H1 (cell line): Measurements from ENCODE around the gene RBCK1. TPM values are rescaled to one million over a fixed set of nuclear protein-coding genes. Genes with fewer than 3 reads are reported as not detected.

Experiments
- CTCF ChIA-PET: fragments of 300-600 bp; sonication (Branson Sonifier 250); formaldehyde crosslinking; loops from one replicate; lab custom pipeline; 2021; ENCODE audit not compliant: partially characterized antibody; lab: Charles Lee
- POLR2A ChIA-PET: fragments of 300-600 bp; sonication (Branson Sonifier 250); formaldehyde crosslinking; loops from one replicate; lab custom pipeline; 2021; ENCODE audit warnings: inconsistent platforms; ENCODE audit not compliant: partially characterized antibody; lab: Charles Lee
- DNase-seq, 2 experiments: peaks; one replicate each; pipeline versions ENCODE4 v3.0.0 to v3.0.0-alpha.2; 2010 to 2022; ENCODE audit warnings: low spot score in 2 of 2, low read depth in 1 of 2, mixed read lengths in 1 of 2
- FAIRE-seq: peaks from 2 replicates; lab custom pipeline; 2011; peaks lifted over from hg19 to GRCh38; lab: Jason Lieb, UNC
- H2AFZ ChIP-seq: 2 replicates; pipeline ENCODE4 v1.8.1; 2012; ENCODE audit warnings: low read length, inconsistent platforms
- H2AK5ac ChIP-seq: 2 replicates; pipeline ENCODE4 v1.6.1; 2013; ENCODE audit warnings: low read depth, low read length
- H2BK120ac ChIP-seq: replicated peaks from 2 replicates; pipeline ENCODE3; 2013; ENCODE audit warnings: low read depth, low read length, inconsistent platforms
- H2BK12ac ChIP-seq: 2 replicates; pipeline ENCODE4 v1.6.1; 2013; ENCODE audit warnings: low read depth, low read length
- H2BK15ac ChIP-seq: 2 replicates; pipeline ENCODE4 v1.6.1; 2013; ENCODE audit warnings: low read length
- H2BK20ac ChIP-seq: 2 replicates; pipeline ENCODE4 v1.6.1; 2013; ENCODE audit warnings: low read length
- H2BK5ac ChIP-seq: 2 replicates; pipeline ENCODE4 v1.6.1; 2013; ENCODE audit warnings: low read depth, low read length
- H3K14ac ChIP-seq: 2 replicates; pipeline ENCODE4 v1.6.1; 2013; ENCODE audit warnings: inconsistent platforms; ENCODE audit not compliant: insufficient read length
- H3K18ac ChIP-seq: 2 replicates; pipeline ENCODE4 v1.6.1; 2013; ENCODE audit warnings: low read length; ENCODE audit errors: extremely low read depth
- H3K23ac ChIP-seq: 2 replicates; pipeline ENCODE4 v1.6.1; 2013; ENCODE audit warnings: inconsistent platforms; ENCODE audit not compliant: insufficient read length
- H3K23me2 ChIP-seq: 2 replicates; pipeline ENCODE4 v1.6.1; 2013; ENCODE audit warnings: low read depth, low read length
- H3K27ac ChIP-seq: 2 replicates; pipeline ENCODE4 v1.6.1; 2011; ENCODE audit warnings: low read depth, low read length, inconsistent platforms
- H3K27me3 ChIP-seq, 4 experiments: replicated peaks in 1 of 4; 1 replicate in 1 of 4; 2 replicates in 3 of 4; pipeline versions ENCODE4 v1.6.1 to v1.8.1; 2011 to 2013; ENCODE audit warnings: low read length in 3 of 4, mild to moderate bottlenecking in 3 of 4, inconsistent platforms in 2 of 4, mixed read lengths in 2 of 4, moderate library complexity in 1 of 4; ENCODE audit not compliant: control insufficient read depth in 3 of 4, insufficient read depth in 3 of 4; ENCODE audit errors: extremely low read depth in 1 of 4
- H3K36me3 ChIP-seq, 4 experiments: 2 replicates each; pipeline versions ENCODE4 v1.6.1 to v1.8.1; 2011 to 2013; ENCODE audit warnings: mild to moderate bottlenecking in 4 of 4, low read length in 3 of 4, moderate library complexity in 2 of 4, control low read depth in 1 of 4, inconsistent platforms in 1 of 4; ENCODE audit not compliant: insufficient read depth in 4 of 4, control insufficient read depth in 2 of 4
- H3K4ac ChIP-seq: replicated peaks from 2 replicates; pipeline ENCODE3; 2013; ENCODE audit warnings: low read length, low read depth, mixed read lengths, inconsistent platforms; ENCODE audit not compliant: insufficient read length
- H3K4me1 ChIP-seq, 4 experiments: replicated peaks in 1 of 4; 1 replicate in 1 of 4; 2 replicates in 3 of 4; pipeline versions ENCODE4 v1.6.1 to v1.8.1; 2011 to 2013; ENCODE audit warnings: low read length in 3 of 4, inconsistent platforms in 2 of 4, mixed read lengths in 1 of 4; ENCODE audit not compliant: insufficient read depth in 4 of 4, control insufficient read depth in 3 of 4
- H3K4me2 ChIP-seq, 2 experiments: 2 replicates each; pipeline versions ENCODE4 v1.6.1 to v1.8.1; 2011 to 2013; ENCODE audit warnings: low read depth in 2 of 2, low read length in 2 of 2, control low read depth in 1 of 2, inconsistent platforms in 1 of 2, mild to moderate bottlenecking in 1 of 2; ENCODE audit not compliant: insufficient read depth in 1 of 2
- H3K4me3 ChIP-seq, 4 experiments: fragments of 200-600, 300-600 bp in 1 of 4; sonication (generic), shearing (Covaris generic), sonication (Bioruptor Twin) in 1 of 4; 2 replicates each; pipeline versions ENCODE4 v1.5.1 to v1.8.1; 2011 to 2016; ENCODE audit warnings: low read length in 4 of 4, low read depth in 3 of 4, control low read depth in 2 of 4, inconsistent platforms in 2 of 4, mild to moderate bottlenecking in 2 of 4, mixed read lengths in 1 of 4, moderate library complexity in 1 of 4; ENCODE audit not compliant: insufficient read depth in 2 of 4; ENCODE audit errors: extremely low read depth in 1 of 4
- H3K56ac ChIP-seq: replicated peaks from 2 replicates; pipeline ENCODE3; 2013; ENCODE audit warnings: low read depth, mild to moderate bottlenecking, mixed read lengths, low read length, inconsistent platforms; ENCODE audit not compliant: insufficient read length
- H3K79me1 ChIP-seq: 2 replicates; pipeline ENCODE4 v1.6.1; 2013; ENCODE audit warnings: low read depth, low read length, control low read depth
- H3K79me2 ChIP-seq, 2 experiments: 2 replicates each; pipeline versions ENCODE4 v1.6.1 to v1.8.1; 2012 to 2013; ENCODE audit warnings: low read length in 2 of 2, mild to moderate bottlenecking in 2 of 2, inconsistent platforms in 1 of 2; ENCODE audit not compliant: insufficient read depth in 2 of 2, control insufficient read depth in 1 of 2
- H3K9ac ChIP-seq, 4 experiments: replicated peaks in 1 of 4; 1 replicate in 1 of 4; 2 replicates in 3 of 4; pipeline versions ENCODE4 v1.6.1 to v1.8.1; 2011 to 2013; ENCODE audit warnings: low read depth in 3 of 4, low read length in 3 of 4, control low read depth in 2 of 4, mild to moderate bottlenecking in 2 of 4, moderate library complexity in 2 of 4, inconsistent platforms in 1 of 4; ENCODE audit errors: extremely low read depth in 1 of 4
- H3K9me3 ChIP-seq, 2 experiments: 2 replicates each; pipeline versions ENCODE4 v1.6.1 to v1.8.1; 2012 to 2013; ENCODE audit warnings: mild to moderate bottlenecking in 2 of 2, moderate library complexity in 2 of 2, control low read depth in 1 of 2, inconsistent platforms in 1 of 2, low read depth in 1 of 2, low read length in 1 of 2, mixed read lengths in 1 of 2; ENCODE audit not compliant: insufficient read depth in 2 of 2
- H4K20me1 ChIP-seq, 2 experiments: replicated peaks in 1 of 2; 2 replicates each; pipeline versions ENCODE3 to v1.8.1; 2011 to 2013; ENCODE audit warnings: inconsistent platforms in 2 of 2, low read length in 2 of 2, mild to moderate bottlenecking in 1 of 2; ENCODE audit not compliant: insufficient read depth in 2 of 2, control insufficient read depth in 1 of 2
- H4K5ac ChIP-seq: 2 replicates; pipeline ENCODE4 v1.6.1; 2013; ENCODE audit warnings: low read length, low read depth, mixed read lengths, inconsistent platforms; ENCODE audit not compliant: insufficient read length
- H4K8ac ChIP-seq: 2 replicates; pipeline ENCODE4 v1.8.0; 2013; ENCODE audit warnings: mild to moderate bottlenecking, moderate library complexity, low read length, inconsistent platforms; ENCODE audit not compliant: insufficient read depth; ENCODE audit errors: extremely low read depth
- H4K91ac ChIP-seq: replicated peaks from 2 replicates; pipeline ENCODE3; 2013; ENCODE audit warnings: low read length, mixed read lengths, inconsistent platforms; ENCODE audit not compliant: insufficient read length
- ASH2L ChIP-seq: fragments of 200-600, 300-600 bp; sonication (generic); IDR thresholded peaks from one replicate; pipeline ENCODE4 v1.7.1; 2017; ENCODE audit warnings: low read length
- BACH1 ChIP-seq: IDR thresholded peaks from 2 replicates; pipeline ENCODE4 v1.6.1; 2012; ENCODE audit warnings: low read length, improper control_type of control experiment
- BCL11A ChIP-seq, 2 experiments: IDR thresholded peaks; one replicate each; pipeline ENCODE4 v1.6.1; 2011; ENCODE audit warnings: low read depth in 2 of 2, low read length in 2 of 2, mild to moderate bottlenecking in 2 of 2
- GABPA ChIP-seq: IDR thresholded peaks from 2 replicates; pipeline ENCODE4 v1.6.1; 2011; ENCODE audit warnings: mild to moderate bottlenecking, low read length, moderate library complexity, borderline replicate concordance; ENCODE audit not compliant: insufficient read depth
- HDAC2 ChIP-seq, 2 experiments: fragments of 300-600 bp in 1 of 2; sonication (generic) in 1 of 2; IDR thresholded peaks; 2 replicates each; pipeline ENCODE4 v1.6.1; 2011 to 2012; ENCODE audit warnings: low read depth in 2 of 2, low read length in 2 of 2, mild to moderate bottlenecking in 2 of 2, moderate library complexity in 2 of 2, borderline replicate concordance in 1 of 2, inconsistent platforms in 1 of 2
- HDAC6 ChIP-seq: IDR thresholded peaks from one replicate; pipeline ENCODE4 v1.7.1; 2012; ENCODE audit warnings: low read depth, mild to moderate bottlenecking, inconsistent platforms, low read length, moderate library complexity
- RXRA ChIP-seq: IDR thresholded peaks from 2 replicates; pipeline ENCODE4 v1.6.1; 2011; ENCODE audit warnings: low read depth, mild to moderate bottlenecking, low read length, moderate library complexity; ENCODE audit not compliant: insufficient read depth
- SP4 ChIP-seq: IDR thresholded peaks from 2 replicates; pipeline ENCODE4 v1.6.1; 2012; ENCODE audit warnings: low read length, inconsistent platforms
- TAF7 ChIP-seq: optimal IDR thresholded peaks from 2 replicates; pipeline ENCODE3; 2011; ENCODE audit warnings: low read depth, mild to moderate bottlenecking, inconsistent platforms, low read length, moderate library complexity, borderline replicate concordance
- TCF12 ChIP-seq: IDR thresholded peaks from 2 replicates; pipeline ENCODE4 v1.6.1; 2011; ENCODE audit warnings: low read depth, mild to moderate bottlenecking, low read length
- TEAD4 ChIP-seq: IDR thresholded peaks from 2 replicates; pipeline ENCODE4 v1.6.1; 2012; ENCODE audit warnings: low read depth, low read length, inconsistent platforms, mixed read lengths
- ZNF274 ChIP-seq: IDR thresholded peaks from 2 replicates; pipeline ENCODE4 v1.7.0; 2012; ENCODE audit warnings: low read length, borderline replicate concordance; ENCODE audit errors: extremely low read depth
- WGBS, 2 experiments: shearing (Covaris generic) in 1 of 2; methylation state at CpG; one replicate each; pipeline versions ENCODE4 v1.1.6 to v1.1.7; 2013 to 2015; ENCODE audit warnings: low lambda C conversion rate in 2 of 2, mixed read lengths in 2 of 2, inconsistent platforms in 1 of 2, low coverage in 1 of 2, missing lambda C conversion rate in 1 of 2; ENCODE audit not compliant: insufficient replicate concordance in 2 of 2, insufficient coverage in 1 of 2, insufficient read length in 1 of 2; ENCODE audit errors: extremely low coverage in 1 of 2, missing lambda C conversion rate in 1 of 2; 5-methylcytosine and 5-hydroxymethylcytosine counted together
- polyA plus RNA-seq, 7 experiments: library from polyadenylated mRNA; depleted of rRNA in 3 of 7; stranded (reverse) in 5 of 7; unstranded in 2 of 7; fragments of >200 nt in 5 of 7; fragments of 200-250 nt in 2 of 7; gene quantifications; 1 replicate in 5 of 7; 2 replicates in 1 of 7; 4 replicates in 1 of 7; pipeline versions ENCODE4 v1.2.1 to v1.2.3, GENCODE V29; 2011 to 2013; ENCODE audit warnings: missing spikeins in 2 of 7, mixed read lengths in 2 of 7
- total RNA-seq: library from RNA; stranded (reverse); fragmentation: NEBNext Ultra II Directional; extraction: Animal tissue kit (Norgen Biotek cat#: 25700); gene quantifications from 2 replicates; pipeline ENCODE4 v1.2.1, GENCODE V29; 2021

RBCK1 gene
- total and polyA plus RNA-seq, 2 of the 8 experiments (the other 6 are each of a cell fraction or from before 2014, with no cell fraction given), result 43.1 to 54.7 TPM

DNA sequence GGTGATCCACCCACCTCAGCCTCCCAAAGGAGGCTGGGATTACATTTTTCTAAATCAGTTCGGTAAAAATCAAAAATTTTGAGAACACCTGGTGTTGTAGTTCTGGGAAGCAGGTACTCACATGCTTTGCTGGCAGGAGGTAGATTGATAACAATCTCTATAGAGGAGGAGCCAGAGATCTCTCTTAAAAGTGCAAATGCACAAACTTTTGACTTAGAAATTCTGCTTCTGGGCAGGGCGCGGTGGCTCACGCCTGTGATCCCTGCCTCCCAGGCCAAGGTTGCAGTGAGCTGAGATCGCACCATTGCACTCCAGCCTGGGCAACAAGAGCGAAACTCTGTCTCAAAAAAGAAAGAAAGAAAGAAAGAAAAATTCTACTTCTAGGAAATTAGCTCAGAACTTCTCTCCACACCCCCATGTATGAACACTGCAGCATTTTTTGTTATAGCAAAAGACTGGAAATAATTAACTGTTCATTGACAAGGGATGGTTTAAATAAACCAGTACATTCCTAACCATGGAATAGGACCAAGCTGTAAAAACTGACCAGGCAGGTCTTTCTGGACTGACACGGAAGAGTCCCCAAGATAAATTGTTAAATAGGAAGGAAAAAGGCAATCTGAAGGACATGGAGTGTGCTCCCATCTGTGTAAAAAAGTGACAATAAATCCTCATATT lies 41.9 kb upstream of the RBCK1 start:
- DNase-seq, result no peak
- Histone ChIP-seq H3K4me2 (no peak overlapping the region), H2AK5ac (no peak overlapping the region), H2BK15ac (no peak overlapping the region), H3K14ac (no peak overlapping the region), H3K23me2 (no peaks in the 10 kb centered on the region), H3K79me1 (no peaks in the 10 kb centered on the region), H2BK12ac (no peak overlapping the region), H3K56ac (no peak overlapping the region), H3K9ac (no peak overlapping the region), H3K27ac (no peak overlapping the region), H2BK20ac (no peak overlapping the region), H3K4me3 (no peak overlapping the region), H3K36me3 (no peaks in the 10 kb centered on the region; a peak in 1 of 8 replicates), H3K79me2 (no peaks in the 10 kb centered on the region; a peak in 1 of 4 replicates), H4K20me1 (no peaks in the 10 kb centered on the region), H3K23ac (no peak overlapping the region), H2BK120ac (no peak overlapping the region), H4K91ac (no peak overlapping the region), H4K8ac (no peak overlapping the region), H3K27me3 (no peaks in the 10 kb centered on the region; a peak in 1 of 7 replicates), H3K9me3 (no peaks in the 10 kb centered on the region), H2AFZ (no peak overlapping the region), H4K5ac (no peak overlapping the region), H3K4me1 (no peaks in the 10 kb centered on the region; a peak in 1 of 7 replicates), H2BK5ac (no peak overlapping the region), H3K4ac (no peak overlapping the region), H3K18ac (no peak overlapping the region)
- ChIA-PET CTCF (interaction anchor here (0.8 to 4.4 kb wide), 7 partner anchors 12 to 66 kb away, joined by 3 to 28 read pairs (median 5); partner anchors contain the start of gene NRSN2), POLR2A (interaction anchor here (0.7 to 14.7 kb wide), 5 partner anchors 10 to 77 kb away, joined by 3 to 172 read pairs (median 3); partner anchors contain the start of gene TRIB3)
- 83% methylated on average over 7 of the region's 7 CpGs; no CpG with 5 or more reads in 1 of the 2 experiments for WGBS, 2 experiments
- no peak for FAIRE-seq
- TF ChIP-seq RXRA (no peak), BCL11A (IDR thresholded peaks at IDR 0.05; ENCODE audit: low read depth in 2 of 2, low read length in 2 of 2) (no peak), SP4 (no peak), ASH2L (no peak), TAF7 (no peak), HDAC6 (no peak), TCF12 (no peak), HDAC2 (IDR thresholded peaks at IDR 0.05; ENCODE audit: borderline replicate concordance in 1 of 2, low read depth in 2 of 2, low read length in 2 of 2) (no peak), TEAD4 (no peak), GABPA (no peak), BACH1 (no peak), ZNF274 (no peak)
